AG10803 (cell line): ENCODE data around the gene BOK.

Experiments
- DNase-seq: peaks from one replicate; pipeline ENCODE4 v3.0.0; 2010; ENCODE audit warnings: low read depth
- H3K4me3 ChIP-seq: 2 replicates; pipeline ENCODE4 v1.5.1; 2011; ENCODE audit warnings: mild to moderate bottlenecking, low read length, control low read depth
- CTCF ChIP-seq: conservative IDR thresholded peaks from 2 replicates; pipeline ENCODE4 v1.5.1; 2011; ENCODE audit warnings: mild to moderate bottlenecking, low read length, control low read depth, inconsistent platforms

BOK gene

DNA sequence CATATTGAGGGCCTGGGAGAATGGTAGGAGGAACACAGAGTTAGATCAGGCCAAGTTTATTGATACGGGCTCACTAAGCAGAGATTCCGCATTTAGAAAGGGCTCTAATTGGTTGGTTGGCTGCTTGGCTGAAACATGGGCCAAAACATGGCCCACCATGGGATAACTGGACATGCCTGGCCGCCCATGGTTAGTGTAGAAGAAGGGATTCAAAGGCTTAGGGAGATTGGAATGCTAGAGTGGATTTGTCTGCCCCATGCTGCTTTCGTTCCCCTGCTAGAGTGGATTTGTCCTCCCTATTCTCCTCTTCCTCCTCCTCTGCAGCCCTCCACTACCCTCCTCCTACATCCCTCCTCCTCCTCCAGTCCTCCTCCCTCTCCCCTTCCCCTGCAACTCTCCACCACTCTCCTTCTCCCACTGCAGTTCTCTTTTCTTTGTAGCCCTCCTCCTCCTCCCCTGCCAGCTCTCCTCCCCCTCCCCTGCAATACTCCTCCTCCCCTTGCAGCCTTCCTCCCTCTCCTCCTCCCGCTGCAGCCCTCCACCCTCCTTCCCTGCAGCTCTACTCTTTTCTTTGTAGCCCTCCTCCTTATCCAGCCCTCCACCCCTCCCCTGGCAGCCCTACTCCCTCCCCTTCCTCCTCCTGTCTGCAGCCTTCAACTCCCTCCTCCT, 17.2 kb downstream of the BOK start:
- no peak for TF ChIP-seq CTCF
- no peak for DNase-seq

DNA sequence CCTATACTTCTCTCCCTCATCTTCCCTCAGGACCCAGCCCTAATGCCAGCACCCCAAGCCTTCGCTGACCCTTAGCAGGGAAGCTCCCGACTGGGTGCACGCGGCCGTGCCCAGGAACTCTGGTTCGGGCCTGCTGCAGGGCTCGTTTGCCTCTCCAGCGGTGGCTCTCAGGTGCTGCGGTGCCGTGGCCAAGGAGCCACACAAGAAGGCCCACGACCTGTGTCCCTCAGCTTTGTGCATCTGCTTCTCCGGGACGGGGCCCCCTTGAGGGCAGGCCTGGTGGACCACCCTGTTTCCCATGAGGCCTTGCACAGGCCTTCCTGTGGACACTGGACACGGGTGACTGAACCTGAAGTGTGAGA, 17.7 kb downstream of the BOK start:
- no peak for TF ChIP-seq CTCF
- no peak overlapping the region for H3K4me3 ChIP-seq
- DNase-seq: no peak

More for the DNA sequence above, 17.2 kb downstream of the BOK start:
- no peak overlapping the region for H3K4me3 ChIP-seq

GRCh38 chr2:241577413-241578122, 19.0 kb downstream of the BOK start:
- H3K4me3 ChIP-seq: no peak overlapping the region
- TF ChIP-seq CTCF: no peak
- peak; percentile 51 for DNase-seq

DNA sequence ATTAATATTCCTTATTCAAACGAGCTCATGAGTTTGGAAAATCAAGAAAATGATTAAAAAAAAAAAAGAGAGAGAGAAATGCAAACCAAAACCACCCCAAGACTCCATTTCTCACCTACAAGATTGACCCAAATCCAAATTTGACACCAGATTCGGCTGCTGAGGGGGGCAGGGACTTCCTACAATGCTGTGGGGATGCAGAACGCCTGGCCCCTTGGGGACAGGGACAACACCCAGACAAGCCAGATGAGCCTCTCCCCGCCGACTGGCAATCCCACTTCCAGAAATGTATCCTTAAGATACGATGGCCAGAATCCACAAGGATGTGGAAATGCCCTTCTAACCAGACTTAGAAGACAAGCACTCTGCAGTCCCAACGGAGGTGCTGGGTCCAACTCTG, 20.7 kb downstream of the BOK start:
- no peak overlapping the region for H3K4me3 ChIP-seq
- DNase-seq: no peak
- no peak for TF ChIP-seq CTCF

DNA sequence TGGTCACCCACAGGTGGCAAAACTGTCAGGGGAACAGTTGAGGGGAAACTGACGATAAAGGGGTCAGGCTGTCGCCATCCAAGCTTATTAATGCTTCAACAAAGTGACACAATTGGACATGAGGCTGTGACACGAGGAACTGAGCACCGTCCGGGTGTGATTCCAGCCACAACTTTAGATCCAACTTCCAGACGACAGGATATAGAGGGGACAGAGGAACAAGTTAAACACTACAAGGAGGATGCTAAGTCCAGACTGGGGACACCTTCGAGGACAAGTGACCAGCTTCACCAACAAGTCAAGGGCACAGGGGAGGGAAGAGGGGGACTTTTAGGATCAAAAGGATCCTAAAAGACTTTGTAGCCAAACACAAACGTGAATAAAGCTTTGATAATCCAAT, 23.8 kb downstream of the BOK start:
- DNase-seq: no peak
- no peak for TF ChIP-seq CTCF
- H3K4me3 ChIP-seq: no peak overlapping the region

- no peak overlapping the region for H3K4me3 ChIP-seq
- no peak for DNase-seq
- no peak for TF ChIP-seq CTCF
Observed at GRCh38 chr2:241582806-241583205, 24.3 kb downstream of the BOK start.

GRCh38 chr2:241584436-241584835, 25.9 kb downstream of the BOK start:
- DNase-seq: peak; percentile 49
- no peak overlapping the region for H3K4me3 ChIP-seq
- no peak for TF ChIP-seq CTCF
